Stimulated activated CD4-positive, alpha-beta T cell treated with anti-CD3 and anti-CD28 coated beads, Interleukin-15, amount 100 ng/mL, for 1 hour (primary cell): ENCODE measurements around the gene TMEM244.
"Not testable (repeated sequence)": the region's sequence is repeated elsewhere in the genome, so short reads cannot be mapped to it uniquely, and the experiment has no call there.

Source experiments
- DNase-seq, 2 donors: peaks; one replicate each; pipeline ENCODE4 v3.0.0-alpha.2; 2020; ENCODE audit warnings: low read depth in 1 of 2, low spot score in 1 of 2

The TMEM244 gene

GRCh38 chr6:129817332-129817731, 43.8 kb downstream of the TMEM244 start:
- no peak for DNase-seq

DNA sequence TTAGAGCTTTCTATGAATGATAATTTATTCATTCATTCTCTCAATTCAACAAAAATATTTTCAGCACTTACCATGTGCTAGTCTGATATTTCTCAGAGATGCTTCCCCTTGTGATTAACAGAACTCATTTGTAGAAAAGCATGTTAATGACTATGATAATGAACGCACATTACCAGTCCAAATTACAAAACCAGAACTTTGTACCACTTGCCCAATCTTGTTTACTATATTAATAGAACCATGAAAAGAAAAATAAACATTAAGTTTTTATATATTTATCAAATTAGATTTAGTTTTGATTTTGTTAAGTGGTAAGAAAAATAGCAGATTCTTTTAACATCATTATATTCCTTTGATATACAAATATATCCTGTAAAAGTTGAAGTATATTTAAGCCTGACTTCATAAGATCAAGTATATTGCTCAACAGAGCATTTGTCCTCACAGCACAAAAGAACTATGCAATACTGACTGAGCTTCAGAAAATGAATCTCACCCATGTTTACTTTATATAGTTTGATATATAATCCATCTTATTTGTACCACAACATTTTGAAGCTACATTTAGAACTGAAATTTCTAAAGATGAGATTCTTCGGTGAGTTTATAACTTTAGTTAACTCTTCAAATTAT, 48.9 kb downstream of the TMEM244 start:
- DNase-seq, result no peak

GRCh38 chr6:129807141-129807540, 54.0 kb downstream of the TMEM244 start:
- not testable (repeated sequence) for DNase-seq

DNA sequence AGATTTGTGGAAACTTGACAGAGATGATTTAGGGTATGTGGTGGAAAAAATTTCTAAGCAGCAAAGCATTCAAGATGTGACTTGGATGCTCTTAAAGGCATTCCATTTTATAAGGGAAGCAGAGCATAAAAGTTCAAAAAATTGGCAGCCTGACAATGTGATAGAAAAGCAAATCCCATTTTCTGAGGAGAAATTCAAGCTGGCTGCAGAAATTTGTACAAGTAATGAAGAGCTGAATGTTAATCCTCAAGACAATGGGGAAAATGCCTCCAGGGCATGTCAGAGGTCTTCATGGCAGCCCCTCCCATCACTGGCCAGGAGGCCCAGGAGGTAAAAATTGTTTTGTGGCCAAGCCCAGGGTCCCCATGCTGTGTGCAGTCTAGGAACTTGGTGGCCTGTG, 58.2 kb downstream of the TMEM244 start:
- DNase-seq, result not testable (repeated sequence)

- no peak for DNase-seq
Observed at GRCh38 chr6:129801909-129802308, 59.2 kb downstream of the TMEM244 start.

DNA sequence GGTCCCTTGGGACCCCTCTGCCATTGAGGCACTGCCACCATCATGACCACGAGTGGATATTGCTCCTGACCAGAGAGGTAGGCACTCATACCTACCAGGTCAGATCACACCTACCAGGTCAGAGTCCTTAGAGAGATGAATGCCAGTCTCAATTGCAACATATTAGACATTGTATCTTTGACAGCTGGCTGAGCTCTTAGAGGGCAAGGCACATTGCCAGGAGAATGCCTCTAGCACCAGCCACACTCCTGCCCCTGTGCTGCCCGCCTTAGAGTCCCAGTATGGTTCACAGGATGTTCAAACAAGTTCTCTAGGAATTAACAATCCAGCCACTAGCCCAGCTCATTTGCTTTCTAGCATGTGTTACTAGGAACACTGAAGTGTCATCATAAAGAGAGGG, 65.9 kb downstream of the TMEM244 start:
- DNase-seq, result no peak

DNA sequence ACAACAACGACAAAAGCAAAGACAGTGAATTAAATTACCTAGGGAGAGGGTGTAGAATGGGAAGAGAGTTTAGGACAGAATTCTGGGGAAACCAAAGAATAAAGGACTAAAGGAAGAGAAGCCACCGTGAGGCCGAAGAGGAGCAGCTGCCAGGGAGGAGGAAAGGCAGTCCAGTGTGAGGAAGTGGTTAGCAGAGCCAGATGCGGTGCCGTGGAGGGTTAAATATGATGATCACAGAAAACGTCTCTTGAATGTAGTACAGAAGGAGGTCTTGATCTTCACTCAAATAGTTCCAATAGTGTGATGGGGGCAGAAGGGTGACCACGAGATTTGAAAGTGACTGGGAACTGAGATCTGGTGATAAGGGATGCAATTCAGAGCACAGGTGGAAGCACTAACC, 67.7 kb downstream of the TMEM244 start:
- no peak for DNase-seq

DNA sequence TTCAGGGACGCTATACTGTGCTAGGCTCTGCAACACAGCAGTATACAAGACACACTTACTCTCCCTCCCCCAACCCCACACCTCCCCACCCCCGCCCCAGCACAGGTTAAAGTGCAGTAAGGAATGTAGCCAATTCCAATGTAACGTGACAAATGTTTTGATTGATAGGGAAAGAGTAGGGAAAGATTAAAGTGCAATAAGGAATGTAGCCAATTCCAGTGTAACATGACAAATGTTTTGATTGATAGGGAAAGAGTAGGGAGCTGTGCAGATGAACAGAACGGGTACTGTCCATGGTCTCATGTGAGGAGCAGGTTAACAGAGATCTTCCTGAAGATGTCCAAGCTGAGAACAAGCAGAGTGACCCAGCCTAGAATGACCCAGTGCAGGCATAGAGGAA, 69.1 kb downstream of the TMEM244 start:
- no peak for DNase-seq

DNA sequence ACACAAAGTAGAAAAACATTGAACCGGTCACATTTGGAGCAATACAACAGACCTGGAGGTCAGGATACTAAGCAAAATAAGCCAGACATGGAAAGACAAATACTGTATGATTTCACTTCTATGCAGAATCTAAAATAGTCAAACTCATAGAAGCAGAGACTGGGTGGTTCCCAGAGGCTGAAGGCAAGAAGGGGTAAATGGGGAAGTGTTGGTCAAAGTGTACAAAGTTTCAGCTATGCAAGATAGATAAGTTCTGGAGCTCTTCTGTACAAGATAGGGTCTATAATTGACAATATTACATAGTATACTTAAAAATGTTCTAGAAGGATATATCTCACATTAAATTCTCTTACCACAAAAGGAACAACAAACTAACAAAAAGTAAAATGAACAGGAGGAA, 70.3 kb downstream of the TMEM244 start:
- DNase-seq, result no peak

DNA sequence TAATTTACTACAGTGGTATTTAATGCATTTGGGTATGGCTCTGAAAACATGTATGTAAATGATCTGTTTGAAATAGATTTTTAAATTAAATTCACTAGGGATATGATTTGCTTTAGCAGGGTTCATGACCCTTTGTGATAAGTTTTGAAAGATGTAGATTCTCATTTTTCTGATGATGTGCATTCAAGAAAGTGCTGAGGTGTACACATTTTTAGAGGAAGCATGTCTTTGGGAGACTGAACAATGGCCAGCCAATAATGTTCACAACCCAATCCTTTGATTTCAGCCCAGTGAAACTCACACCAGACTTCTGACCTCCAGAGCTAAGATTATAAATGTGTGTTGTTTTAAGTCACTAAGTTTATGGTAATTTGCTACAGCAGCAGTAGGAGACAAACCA, 71.1 kb downstream of the TMEM244 start:
- no peak for DNase-seq

DNA sequence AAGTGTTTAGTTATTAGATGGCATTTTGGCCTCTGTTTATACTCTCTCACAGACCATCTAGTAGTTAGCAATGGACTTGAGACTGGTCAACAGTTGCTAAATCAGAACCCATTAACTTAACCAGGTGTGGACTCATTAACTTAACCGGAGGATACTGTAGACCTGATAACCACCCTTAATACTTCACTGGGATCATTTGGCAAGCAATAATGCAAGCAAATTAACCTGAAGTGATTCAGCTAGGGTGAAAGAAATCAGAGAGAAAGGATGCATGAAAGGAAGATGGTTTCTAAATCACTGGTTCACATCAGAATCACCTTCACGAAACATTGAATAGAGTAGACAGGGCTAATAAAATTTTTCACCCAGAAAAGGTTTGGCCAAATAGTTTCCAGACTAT, 73.3 kb downstream of the TMEM244 start:
- no peak for DNase-seq

- no peak for DNase-seq
Observed at GRCh38 chr6:129786548-129786947, 74.6 kb downstream of the TMEM244 start.

DNA sequence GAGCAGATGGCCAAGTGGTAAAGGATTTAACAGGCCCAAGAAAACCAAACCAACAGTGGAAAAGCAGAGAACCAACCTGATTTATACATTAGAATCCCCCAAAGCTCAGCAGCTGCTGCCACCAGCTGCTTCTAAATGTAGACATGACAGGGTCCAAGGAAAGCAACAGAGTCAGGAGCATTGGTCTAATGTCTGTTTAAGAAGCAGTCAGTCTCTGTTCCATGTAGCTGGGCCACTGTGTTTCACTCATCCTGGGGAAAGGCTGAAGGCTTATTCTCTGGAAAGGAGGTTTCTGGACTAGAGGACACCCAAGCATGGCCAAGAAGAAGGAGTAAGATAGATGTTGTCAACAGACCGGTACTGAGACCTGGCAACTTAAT, 75.4 kb downstream of the TMEM244 start:
- no peak for DNase-seq

GRCh38 chr6:129785047-129785755, 75.9 kb downstream of the TMEM244 start:
- no peak for DNase-seq
